ENCODE data around the gene NXPH4. TPM values are rescaled to one million over a fixed set of nuclear protein-coding genes. Genes with fewer than 3 reads are reported as not detected.

The NXPH4 gene
- polyA plus RNA-seq, 1 experiment, result 2.8 TPM

GRCh38 chr12:57242691-57243454, 26.3 kb downstream of the NXPH4 start:
- peak overlapping the region; percentile 14; the same call in 1 of the 2 replicates for H3K4me3 ChIP-seq (ENCODE audit: low read depth, low read length)
- no peaks in the 10 kb centered on the region; the same call in 1 of the 2 replicates for H3K27me3 ChIP-seq (ENCODE audit: control insufficient read depth, insufficient read depth, low read length)
- DNase-seq (ENCODE audit: low read depth), result no peak
- H3K36me3 ChIP-seq (ENCODE audit: control insufficient read depth, insufficient read depth, low read length), result no peaks in the 10 kb centered on the region
- POLR2A ChIA-PET, result interaction anchor here (0.6 kb wide), 1 partner anchor 146 kb away, joined by 3 read pairs; no protein-coding TSS in a partner anchor
- CTCF ChIA-PET, result interaction anchor here (0.6 to 14.1 kb wide), 33 partner anchors 9 to 234 kb away, joined by 3 to 334 read pairs (median 4); partner anchors contain the start of genes INHBE, NEMP1, NXPH4 and SHMT2
- peak; percentile 84 for TF ChIP-seq CTCF (IDR thresholded peaks at IDR 0.05; ENCODE audit: insufficient read depth, low read depth, low read length)

DNA sequence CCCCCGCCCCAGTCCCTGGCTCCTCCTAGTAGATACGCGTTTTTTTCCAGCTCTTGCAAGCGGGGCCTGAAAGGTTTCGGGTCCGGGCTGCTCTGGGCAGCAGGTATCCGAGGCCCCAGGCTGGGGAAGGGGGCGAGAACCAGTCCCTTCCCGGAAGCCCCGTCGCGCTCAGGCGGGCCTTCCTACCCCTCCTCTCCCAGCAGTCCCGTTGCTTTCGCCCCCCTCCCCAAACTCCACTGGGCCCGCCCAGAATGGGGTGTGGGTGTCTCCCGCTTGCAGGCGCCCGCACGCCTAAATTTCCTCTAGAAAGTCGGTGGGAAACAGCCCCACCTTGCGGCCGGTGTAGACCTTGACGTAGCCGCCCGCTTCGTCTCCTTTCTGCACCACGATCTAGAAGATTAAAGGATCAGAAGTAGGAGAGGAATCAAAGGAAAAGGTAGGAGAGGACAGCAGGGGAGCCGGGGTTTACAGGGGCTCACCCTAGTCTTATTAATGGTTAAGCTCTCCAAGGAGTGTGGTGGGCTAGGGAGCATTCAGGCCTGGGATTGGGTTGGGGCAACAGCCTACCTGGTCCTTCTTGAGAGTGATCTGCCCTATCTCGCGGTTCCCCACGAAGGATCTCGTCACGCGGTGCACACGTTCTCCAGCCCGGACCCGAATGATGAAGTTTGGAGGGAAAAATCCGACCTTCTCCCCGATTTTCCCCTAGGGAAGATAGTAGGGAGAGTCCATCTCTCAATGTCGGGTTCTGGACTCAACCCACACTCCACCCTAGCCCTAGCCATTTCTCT, 27.1 kb downstream of the NXPH4 start:
- peak; percentile 85 for TF ChIP-seq CTCF (IDR thresholded peaks at IDR 0.05; ENCODE audit: insufficient read depth, low read depth, low read length)
- ChIA-PET CTCF (interaction anchor here (0.6 to 14.1 kb wide), 25 partner anchors 8 to 231 kb away, joined by 3 to 334 read pairs (median 4); partner anchors contain the start of genes INHBE, NXPH4, SHMT2 and STAC3), POLR2A (no interaction called here)
- peak overlapping the region; percentile 24; the same call in 1 of the 2 replicates for H3K4me3 ChIP-seq (ENCODE audit: low read depth, low read length)
- no peak for DNase-seq (ENCODE audit: low read depth)
- no peaks in the 10 kb centered on the region for H3K36me3 ChIP-seq (ENCODE audit: control insufficient read depth, insufficient read depth, low read length)
- no peaks in the 10 kb centered on the region; the same call in 1 of the 2 replicates for H3K27me3 ChIP-seq (ENCODE audit: control insufficient read depth, insufficient read depth, low read length)

DNA sequence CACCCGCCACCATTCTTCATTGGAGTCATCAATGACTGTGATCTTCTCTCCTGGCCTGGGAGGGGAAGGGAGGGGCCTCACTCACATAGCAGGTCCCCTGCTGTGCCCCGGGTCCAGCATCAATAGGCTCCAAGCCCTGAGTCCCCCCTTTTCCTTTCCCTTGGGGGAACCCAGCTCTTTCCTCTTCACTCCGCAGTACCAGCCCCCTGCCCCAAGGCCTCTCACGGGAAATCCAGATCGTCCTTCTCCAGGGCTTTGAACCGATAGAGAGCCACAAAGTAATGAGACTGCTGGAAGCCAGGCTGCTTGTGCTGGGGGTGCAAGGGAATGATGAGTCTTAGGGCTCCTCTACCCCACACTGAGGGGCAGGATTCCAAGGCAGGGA, 27.7 kb downstream of the NXPH4 start:
- Histone ChIP-seq H3K4me3 (ENCODE audit: low read depth, low read length) (no peak overlapping the region), H3K27me3 (ENCODE audit: control insufficient read depth, insufficient read depth, low read length) (no peaks in the 10 kb centered on the region; the same call in 1 of the 2 replicates), H3K36me3 (ENCODE audit: control insufficient read depth, insufficient read depth, low read length) (no peaks in the 10 kb centered on the region)
- CTCF ChIA-PET, result interaction anchor here (1.0 to 14.1 kb wide), 11 partner anchors 8 to 210 kb away, joined by 3 to 334 read pairs (median 19); partner anchors contain the start of genes INHBE, NXPH4, SHMT2 and STAC3
- no peak for DNase-seq (ENCODE audit: low read depth)
- no peak for TF ChIP-seq CTCF (IDR thresholded peaks at IDR 0.05; ENCODE audit: insufficient read depth, low read depth, low read length)
- POLR2A ChIA-PET, result no interaction called here

- POLR2A ChIA-PET, result no interaction called here
- no peak for DNase-seq (ENCODE audit: low read depth)
- no peak for TF ChIP-seq CTCF (IDR thresholded peaks at IDR 0.05; ENCODE audit: insufficient read depth, low read depth, low read length)
- CTCF ChIA-PET, result interaction anchor here (0.7 to 14.1 kb wide), 2 partner anchors 9 to 34 kb away, joined by 3 to 334 read pairs; partner anchors contain the start of gene NXPH4
- Histone ChIP-seq H3K4me3 (ENCODE audit: low read depth, low read length) (no peak overlapping the region), H3K27me3 (ENCODE audit: control insufficient read depth, insufficient read depth, low read length) (no peaks in the 10 kb centered on the region), H3K36me3 (ENCODE audit: control insufficient read depth, insufficient read depth, low read length) (no peaks in the 10 kb centered on the region)
Observed at GRCh38 chr12:57247041-57247440, 30.4 kb downstream of the NXPH4 start.

Data from BJ (cell line).